OCI-LY1 (cell line): ENCODE measurements around the gene CACNA1E.
"Not testable (repeated sequence)": the region's sequence is repeated elsewhere in the genome, so short reads cannot be mapped to it uniquely, and the experiment has no call there.

Experiments
- H2AFZ ChIP-seq: fragments of 200-600 bp; sonication (generic), shearing (Covaris generic); 2 replicates; pipeline ENCODE4 v1.6.0; 2014; ENCODE audit warnings: antibody characterized with exemption, mild to moderate bottlenecking, low read length
- H3F3A ChIP-seq: fragments of 200-600 bp; sonication (generic), shearing (Covaris generic); 2 replicates; pipeline ENCODE4 v1.6.0; 2014; ENCODE audit warnings: mild to moderate bottlenecking, antibody characterized with exemption, low read length, moderate library complexity; ENCODE audit not compliant: insufficient read depth
- H3K27ac ChIP-seq: fragments of 200-600 bp; sonication (generic); 2 replicates; pipeline ENCODE4 v1.5.1; 2014; ENCODE audit warnings: low read length, mixed run types, mild to moderate bottlenecking, low read depth; ENCODE audit not compliant: poor library complexity, severe bottlenecking
- H3K27me3 ChIP-seq: fragments of 200-600 bp; sonication (generic); 2 replicates; pipeline ENCODE4 v1.6.0; 2014; ENCODE audit warnings: antibody characterized with exemption, mild to moderate bottlenecking, low read length, moderate library complexity; ENCODE audit not compliant: insufficient read depth
- H3K36me3 ChIP-seq: fragments of 200-600 bp; sonication (generic); 2 replicates; pipeline ENCODE4 v1.6.1; 2014; ENCODE audit warnings: mild to moderate bottlenecking, antibody characterized with exemption, low read length, moderate library complexity, mixed read lengths; ENCODE audit not compliant: insufficient read depth
- H3K4me1 ChIP-seq: fragments of 200-600 bp; sonication (generic); 2 replicates; pipeline ENCODE4 v1.5.1; 2014; ENCODE audit warnings: mild to moderate bottlenecking, low read length, moderate library complexity; ENCODE audit not compliant: insufficient read depth, severe bottlenecking
- H3K4me2 ChIP-seq: fragments of 200-600 bp; sonication (generic), shearing (Covaris generic); 2 replicates; pipeline ENCODE4 v1.6.1; 2014; ENCODE audit warnings: low read length
- H3K4me3 ChIP-seq: fragments of 200-600 bp; sonication (generic); 2 replicates; pipeline ENCODE4 v1.5.1; 2014; ENCODE audit warnings: low read length, low read depth, mild to moderate bottlenecking, mixed read lengths; ENCODE audit not compliant: poor library complexity, severe bottlenecking
- H3K79me2 ChIP-seq: fragments of 200-600 bp; shearing (Covaris generic); 2 replicates; pipeline ENCODE4 v1.6.1; 2016; ENCODE audit warnings: mixed run types, low read length, mixed read lengths; ENCODE audit not compliant: insufficient read depth
- H3K9ac ChIP-seq: fragments of 200-600 bp; sonication (generic), shearing (Covaris generic); 2 replicates; pipeline ENCODE4 v1.6.1; 2014; ENCODE audit warnings: mild to moderate bottlenecking, low read length, mixed read lengths
- H3K9me2 ChIP-seq: fragments of 200-600 bp; sonication (generic), shearing (Covaris generic); 2 replicates; pipeline ENCODE4 v1.6.1; 2014; ENCODE audit warnings: low read depth, mild to moderate bottlenecking, low read length, mixed read lengths
- H3K9me3 ChIP-seq: fragments of 200-600 bp; shearing (Covaris generic); 2 replicates; pipeline ENCODE4 v1.6.1; 2014; ENCODE audit warnings: low read length, mixed read lengths
- H4K20me1 ChIP-seq: fragments of 200-600 bp; sonication (generic), shearing (Covaris generic); 2 replicates; pipeline ENCODE4 v1.6.0; 2016; ENCODE audit warnings: mild to moderate bottlenecking, low read length; ENCODE audit not compliant: insufficient read depth
- EZH2 ChIP-seq: fragments of 200-600 bp; sonication (generic), shearing (Covaris generic); IDR thresholded peaks from 2 replicates; pipeline ENCODE4 v1.8.0; 2017; ENCODE audit warnings: borderline replicate concordance, mixed run types, mild to moderate bottlenecking, antibody characterized with exemption, low read length, moderate library complexity, mixed read lengths
- TF ChIP-seq, protein P1 (sequence below): fragments of 200-600 bp; sonication (generic), shearing (Covaris generic); IDR thresholded peaks from 2 replicates; pipeline ENCODE4 v1.5.1; 2017; ENCODE audit warnings: mild to moderate bottlenecking, antibody characterized with exemption, low read length, moderate library complexity, mixed read lengths

Gene CACNA1E

DNA sequence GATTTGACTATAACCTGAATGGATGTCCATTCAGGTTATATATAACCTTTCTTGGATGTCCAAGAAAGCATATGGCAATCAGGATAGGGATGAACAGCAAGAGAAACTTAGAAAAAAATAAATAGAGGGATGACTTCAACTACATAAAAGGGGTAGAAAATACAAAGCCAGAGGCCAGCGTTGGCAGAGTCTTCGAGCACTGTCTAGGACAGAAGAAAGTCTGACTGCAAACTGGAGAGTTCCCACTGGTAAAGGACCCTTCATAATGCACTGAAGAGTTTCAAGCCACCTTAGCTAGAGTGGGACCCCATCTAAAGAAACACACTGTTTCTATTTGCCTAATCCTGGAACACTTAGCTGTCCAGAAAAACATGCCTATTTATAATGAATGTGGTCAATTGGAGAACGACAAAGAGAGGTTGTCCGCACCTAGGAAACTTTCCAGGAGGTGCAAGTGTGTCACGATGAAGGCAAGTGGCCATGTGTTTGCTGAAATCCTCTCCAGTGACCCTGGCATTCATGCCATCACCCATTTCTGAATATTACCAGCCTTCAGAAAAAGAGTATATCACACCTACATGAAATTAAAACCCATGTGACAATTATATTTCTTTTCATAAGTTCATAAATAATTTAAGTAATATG, 362.8 kb downstream of the CACNA1E start:
- Histone ChIP-seq H3K9me2 (no peaks in the 10 kb centered on the region), H3K4me1 (no peaks in the 10 kb centered on the region), H3K27me3 (no peaks in the 10 kb centered on the region), H4K20me1 (no peaks in the 10 kb centered on the region), H3K9ac (no peak overlapping the region), H2AFZ (no peak overlapping the region), H3K4me2 (no peak overlapping the region), H3K4me3 (no peak overlapping the region), H3K79me2 (no peaks in the 10 kb centered on the region), H3K36me3 (no peaks in the 10 kb centered on the region), H3K9me3 (no peaks in the 10 kb centered on the region), H3F3A (no peaks in the 10 kb centered on the region), H3K27ac (no peak overlapping the region)
- TF ChIP-seq EZH2, result no peak
- TF ChIP-seq, protein P1, sequence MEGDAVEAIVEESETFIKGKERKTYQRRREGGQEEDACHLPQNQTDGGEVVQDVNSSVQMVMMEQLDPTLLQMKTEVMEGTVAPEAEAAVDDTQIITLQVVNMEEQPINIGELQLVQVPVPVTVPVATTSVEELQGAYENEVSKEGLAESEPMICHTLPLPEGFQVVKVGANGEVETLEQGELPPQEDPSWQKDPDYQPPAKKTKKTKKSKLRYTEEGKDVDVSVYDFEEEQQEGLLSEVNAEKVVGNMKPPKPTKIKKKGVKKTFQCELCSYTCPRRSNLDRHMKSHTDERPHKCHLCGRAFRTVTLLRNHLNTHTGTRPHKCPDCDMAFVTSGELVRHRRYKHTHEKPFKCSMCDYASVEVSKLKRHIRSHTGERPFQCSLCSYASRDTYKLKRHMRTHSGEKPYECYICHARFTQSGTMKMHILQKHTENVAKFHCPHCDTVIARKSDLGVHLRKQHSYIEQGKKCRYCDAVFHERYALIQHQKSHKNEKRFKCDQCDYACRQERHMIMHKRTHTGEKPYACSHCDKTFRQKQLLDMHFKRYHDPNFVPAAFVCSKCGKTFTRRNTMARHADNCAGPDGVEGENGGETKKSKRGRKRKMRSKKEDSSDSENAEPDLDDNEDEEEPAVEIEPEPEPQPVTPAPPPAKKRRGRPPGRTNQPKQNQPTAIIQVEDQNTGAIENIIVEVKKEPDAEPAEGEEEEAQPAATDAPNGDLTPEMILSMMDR, result no peak

DNA sequence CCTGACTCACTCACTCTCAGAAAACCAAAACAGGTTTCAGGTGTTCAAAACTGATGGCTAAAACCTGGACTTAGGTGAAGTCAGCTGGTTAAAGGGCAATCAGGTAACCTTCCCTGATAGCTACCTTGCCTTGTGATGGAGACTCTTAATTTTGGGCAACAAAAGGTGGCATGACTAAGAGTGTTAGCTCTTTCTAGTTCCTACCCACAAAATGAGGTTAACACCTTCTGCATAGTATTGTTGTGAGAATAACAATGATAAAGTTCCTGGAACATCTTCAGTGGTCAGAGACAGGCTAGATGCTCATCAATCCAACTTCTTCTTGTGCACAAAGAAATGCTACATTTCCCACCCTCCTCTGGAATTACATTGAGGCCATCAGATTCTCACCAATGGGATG, 363.4 kb downstream of the CACNA1E start:
- no peak overlapping the region for H3K4me3 ChIP-seq
- H2AFZ ChIP-seq, result no peak overlapping the region
- no peak overlapping the region for H3K4me2 ChIP-seq
- H3K79me2 ChIP-seq, result no peaks in the 10 kb centered on the region
- no peaks in the 10 kb centered on the region for H3K4me1 ChIP-seq
- no peaks in the 10 kb centered on the region for H3F3A ChIP-seq
- no peaks in the 10 kb centered on the region for H3K9me2 ChIP-seq
- no peaks in the 10 kb centered on the region for H3K36me3 ChIP-seq
- H3K9me3 ChIP-seq, result no peaks in the 10 kb centered on the region
- H3K27ac ChIP-seq, result no peak overlapping the region
- TF ChIP-seq EZH2, result no peak
- TF ChIP-seq, protein P1, result no peak
- H3K9ac ChIP-seq, result no peak overlapping the region
- H4K20me1 ChIP-seq, result no peaks in the 10 kb centered on the region
- no peaks in the 10 kb centered on the region for H3K27me3 ChIP-seq

DNA sequence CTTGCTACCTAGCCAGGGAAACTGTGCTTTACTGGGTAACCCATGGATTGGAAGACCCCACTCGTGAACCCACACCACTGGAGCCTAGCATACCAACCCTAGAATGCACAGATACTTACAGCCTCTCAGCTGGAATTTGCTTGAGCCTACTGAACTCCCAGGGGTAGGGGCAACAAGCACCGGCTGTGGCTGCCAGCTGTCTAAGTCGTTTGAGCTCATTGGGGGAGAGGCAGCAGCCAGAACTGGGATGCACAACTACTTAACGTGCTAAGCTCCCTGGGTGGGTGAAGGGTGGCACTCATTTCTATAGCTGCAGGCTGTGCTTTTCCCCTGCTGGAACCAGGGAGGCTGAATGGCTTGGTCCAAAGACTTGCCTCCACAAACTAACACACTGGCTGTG, 365.8 kb downstream of the CACNA1E start:
- Histone ChIP-seq H4K20me1 (no peaks in the 10 kb centered on the region), H3K27me3 (no peaks in the 10 kb centered on the region), H3F3A (no peaks in the 10 kb centered on the region), H3K9ac (no peak overlapping the region), H3K9me2 (no peaks in the 10 kb centered on the region), H3K9me3 (no peaks in the 10 kb centered on the region), H3K27ac (no peak overlapping the region), H3K36me3 (no peaks in the 10 kb centered on the region), H3K79me2 (no peaks in the 10 kb centered on the region), H3K4me3 (no peak overlapping the region), H2AFZ (no peak overlapping the region), H3K4me1 (no peaks in the 10 kb centered on the region), H3K4me2 (no peak overlapping the region)
- TF ChIP-seq EZH2, result no peak
- TF ChIP-seq, protein P1, result no peak

DNA sequence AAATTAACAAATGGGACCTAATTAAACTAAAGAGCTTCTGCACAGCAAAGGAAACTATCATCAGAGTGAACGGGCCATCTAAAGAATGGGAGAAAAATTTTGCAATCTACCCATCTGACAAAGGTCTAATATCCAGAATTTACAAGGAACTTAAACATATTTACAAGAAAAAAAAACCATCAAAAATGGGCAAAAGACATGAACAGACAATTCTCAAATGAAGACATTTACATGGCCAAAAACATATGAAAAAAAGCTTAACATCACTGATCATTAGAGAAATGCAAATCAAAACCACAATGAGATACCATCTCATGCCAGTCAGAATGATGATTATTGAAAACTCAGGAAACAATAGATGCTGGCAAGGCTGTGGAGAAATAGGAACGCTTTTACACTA, 370.9 kb downstream of the CACNA1E start:
- H3F3A ChIP-seq, H3K36me3 ChIP-seq, H3K9me3 ChIP-seq, H3K4me3 ChIP-seq, H2AFZ ChIP-seq, H3K4me1 ChIP-seq, H3K27me3 ChIP-seq, H3K79me2 ChIP-seq, H3K9me2 ChIP-seq, H3K4me2 ChIP-seq, H3K27ac ChIP-seq, H3K9ac ChIP-seq, H4K20me1 ChIP-seq: not testable (repeated sequence)
